GM19463 (cell line): ENCODE data around the gene CLK4.

ENCODE experiments used
- ATAC-seq: cut with Tn5 transposase; IDR thresholded peaks from one replicate; pipeline ENCODE4 v1.9.1; 2021; ENCODE audit warnings: mild to moderate bottlenecking, moderate library complexity; ENCODE audit not compliant: unreplicated experiment

The CLK4 gene

DNA sequence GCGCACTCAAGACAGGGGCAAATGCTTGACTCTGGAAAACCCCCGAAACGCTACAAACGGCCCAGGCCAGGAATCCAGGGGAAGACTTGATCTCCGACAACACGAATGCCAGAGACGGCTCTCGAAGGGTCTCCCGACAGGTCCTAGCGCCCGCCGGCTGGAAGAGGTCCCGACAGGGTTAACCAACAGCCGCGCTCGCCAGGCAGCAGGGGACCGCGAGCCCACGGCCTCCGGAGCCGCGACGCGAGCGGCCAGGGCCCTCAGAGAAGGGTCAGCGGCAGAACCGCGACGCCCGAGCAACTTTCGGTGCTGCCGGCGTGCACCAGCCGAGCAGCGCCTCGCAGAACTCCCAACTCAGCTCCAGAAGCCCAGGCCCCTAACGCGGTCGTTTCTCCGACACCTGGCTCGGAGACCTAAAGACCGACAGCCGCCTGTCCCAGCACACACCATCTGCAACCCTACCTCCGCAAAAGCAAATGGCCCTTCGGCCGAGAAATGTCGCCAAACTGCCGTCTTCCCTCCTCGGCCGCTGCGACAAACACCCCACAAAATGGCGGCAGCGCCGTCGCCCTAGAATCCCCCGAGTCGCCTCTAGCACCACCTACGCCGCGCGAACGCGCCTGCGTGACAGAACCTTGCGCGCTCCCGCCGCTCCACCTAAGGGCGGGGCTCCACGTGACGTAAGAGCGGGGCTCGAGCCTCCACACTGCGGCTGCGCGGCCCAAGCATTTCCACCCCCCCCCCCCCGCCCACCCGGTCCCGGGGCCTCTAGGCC lies at the start of gene CLK4:
Gene CLK4 (minus strand): TSS at position 567 of the 775 bp plus-strand sequence. CDS start 3,634 bp downstream, outside the sequence.
- peak; percentile 74 for ATAC-seq

DNA sequence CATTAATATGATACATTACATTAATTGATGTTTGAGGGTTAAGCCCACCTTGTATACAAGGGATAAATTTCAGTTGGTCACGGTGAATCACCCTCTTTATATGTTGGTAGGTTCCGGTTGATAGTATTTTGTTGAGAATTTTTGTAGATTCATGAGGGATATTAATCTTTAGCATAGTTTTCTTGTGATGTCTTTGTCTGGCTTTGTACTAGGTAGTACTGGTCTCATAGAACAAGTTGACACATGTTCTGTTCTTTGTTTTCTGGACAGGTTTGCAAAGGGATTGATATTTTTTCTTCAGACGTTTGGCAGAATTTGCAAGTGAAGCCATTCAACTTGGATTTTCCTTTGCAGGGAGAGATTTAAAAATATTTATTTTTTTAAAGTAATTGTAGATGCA lies 49.1 kb upstream of the CLK4 start:
- ATAC-seq, result no peak

DNA sequence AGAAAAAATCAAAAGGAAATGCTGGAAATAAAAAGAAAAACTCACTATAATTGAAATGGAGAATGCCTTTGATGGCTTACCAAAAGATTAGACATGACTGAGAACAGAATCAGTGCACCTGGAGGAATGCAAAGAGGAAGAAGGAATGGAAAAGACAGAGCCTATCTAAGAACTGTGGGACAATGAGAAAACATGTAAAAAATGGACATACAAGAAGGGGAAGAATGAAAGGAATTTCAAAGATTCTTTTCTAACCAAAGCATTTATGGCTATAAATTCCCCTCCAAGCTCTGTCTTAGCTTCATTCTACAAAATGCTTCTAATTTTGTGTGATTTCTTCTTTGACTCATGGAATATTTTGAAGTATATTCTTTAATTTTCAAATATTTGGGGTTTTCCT lies 47.5 kb upstream of the CLK4 start:
- ATAC-seq, result no peak

DNA sequence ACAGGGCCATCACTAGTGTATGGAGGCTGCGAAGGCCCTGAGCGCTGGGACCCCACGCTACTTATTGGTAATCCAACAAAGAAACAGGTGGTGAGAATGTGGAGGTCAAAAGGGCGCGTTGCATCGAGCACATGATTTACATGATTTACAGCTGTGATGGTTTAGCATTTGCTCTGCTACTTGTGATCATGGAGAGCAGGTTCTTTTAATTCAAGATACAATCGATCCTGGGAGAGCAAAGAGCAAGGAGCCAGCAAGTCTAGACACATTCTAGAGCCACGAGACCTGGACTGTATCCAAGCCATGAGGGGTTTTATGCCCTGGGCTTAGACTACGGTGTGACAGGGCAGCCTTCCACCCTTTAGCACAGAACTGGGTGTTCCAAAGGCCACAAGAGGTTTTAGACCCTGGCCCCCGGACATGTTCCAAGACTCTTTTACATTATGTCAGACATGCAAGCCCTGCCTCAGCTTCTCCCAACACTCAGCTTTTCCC lies 47.0 kb upstream of the CLK4 start:
- ATAC-seq, result no peak

DNA sequence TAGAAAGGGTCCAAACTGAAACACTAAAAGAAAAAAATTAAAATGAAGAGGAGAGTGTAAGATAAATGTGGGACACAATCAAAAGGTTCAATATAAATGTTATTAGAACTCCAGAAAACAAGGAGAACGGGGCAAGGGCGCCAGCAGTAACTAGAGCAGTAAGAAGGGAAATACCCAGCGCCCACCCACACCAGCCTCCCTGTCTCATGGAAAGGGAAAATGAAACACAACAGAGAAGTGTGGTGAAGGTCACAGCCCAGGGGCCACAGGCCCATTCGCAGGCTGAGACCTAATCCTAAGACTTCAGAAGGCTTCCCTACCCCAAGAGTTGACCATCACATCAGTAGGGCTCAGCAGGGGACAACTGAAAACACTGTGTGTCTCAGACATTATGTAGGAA lies 45.8 kb upstream of the CLK4 start:
- ATAC-seq, result no peak

DNA sequence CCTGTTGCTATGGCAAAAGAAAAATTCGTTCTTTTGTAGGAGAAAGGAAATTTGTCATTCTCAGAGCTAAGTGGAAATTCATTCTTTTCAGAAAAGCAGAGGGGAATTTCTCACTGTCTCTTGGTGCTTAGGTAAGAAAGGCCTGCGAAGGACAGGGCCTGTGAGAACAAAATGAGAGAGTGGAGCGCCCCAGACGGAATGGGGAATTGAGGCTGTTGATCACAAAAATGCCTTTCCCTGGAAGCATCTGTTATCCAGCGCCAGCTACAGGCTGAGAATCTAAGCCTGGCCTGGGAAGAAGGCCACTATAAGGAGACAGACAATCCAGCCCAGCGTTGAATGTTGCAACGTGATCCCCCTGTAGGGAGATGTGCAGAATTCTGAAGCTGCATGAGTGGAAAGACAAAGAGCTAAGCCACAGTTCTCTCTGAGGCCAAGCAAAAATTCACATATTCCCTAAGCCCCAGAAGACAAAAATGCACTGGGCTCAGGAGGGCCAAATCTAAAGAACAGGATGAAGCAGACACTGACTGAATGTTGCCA lies 44.8 kb upstream of the CLK4 start:
- ATAC-seq, result no peak

DNA sequence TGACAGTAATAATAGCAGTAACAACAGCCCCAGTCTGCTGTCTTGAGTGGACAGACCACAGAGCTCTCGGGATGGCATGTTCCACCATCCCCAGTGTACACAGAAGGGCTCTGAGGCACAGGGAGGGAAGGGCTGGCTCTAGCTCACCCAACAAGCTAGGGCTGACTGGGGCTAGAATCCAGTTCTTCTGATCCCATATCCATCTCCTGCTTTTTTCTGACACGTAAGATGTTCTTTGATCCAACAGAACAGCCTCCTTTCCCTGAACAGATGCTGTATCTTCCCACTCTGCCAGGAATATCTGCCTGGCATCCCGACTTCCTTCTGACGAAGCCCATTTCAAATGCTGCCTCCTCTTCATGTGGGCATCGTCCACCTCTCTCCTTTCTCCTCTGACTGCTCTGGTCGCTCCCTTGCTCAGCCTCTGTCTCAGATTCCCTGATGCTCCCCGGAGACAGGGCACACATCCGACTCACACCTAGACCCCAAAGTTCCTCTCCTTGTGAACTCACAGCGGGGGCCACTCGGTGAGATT lies 43.6 kb upstream of the CLK4 start:
- no peak for ATAC-seq

DNA sequence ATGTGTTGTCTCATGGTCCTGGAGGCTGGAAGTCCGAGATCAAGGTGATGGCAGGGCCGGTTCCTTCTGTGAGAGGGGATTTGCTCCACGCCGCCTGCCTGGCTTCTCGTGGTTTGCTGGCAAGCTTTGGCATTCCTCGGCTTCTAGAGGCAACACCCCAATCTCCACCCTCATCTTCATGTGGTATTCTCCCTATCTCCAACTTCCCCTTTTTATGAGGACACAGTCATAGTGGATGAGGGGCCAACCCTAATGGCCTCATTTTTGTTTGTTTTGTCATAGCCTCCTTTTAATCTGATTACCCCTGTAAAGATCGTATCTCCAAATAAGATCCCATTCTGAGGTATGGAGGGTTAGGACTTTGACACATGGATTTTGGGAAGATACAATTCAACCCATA lies 41.7 kb upstream of the CLK4 start:
- no peak for ATAC-seq

DNA sequence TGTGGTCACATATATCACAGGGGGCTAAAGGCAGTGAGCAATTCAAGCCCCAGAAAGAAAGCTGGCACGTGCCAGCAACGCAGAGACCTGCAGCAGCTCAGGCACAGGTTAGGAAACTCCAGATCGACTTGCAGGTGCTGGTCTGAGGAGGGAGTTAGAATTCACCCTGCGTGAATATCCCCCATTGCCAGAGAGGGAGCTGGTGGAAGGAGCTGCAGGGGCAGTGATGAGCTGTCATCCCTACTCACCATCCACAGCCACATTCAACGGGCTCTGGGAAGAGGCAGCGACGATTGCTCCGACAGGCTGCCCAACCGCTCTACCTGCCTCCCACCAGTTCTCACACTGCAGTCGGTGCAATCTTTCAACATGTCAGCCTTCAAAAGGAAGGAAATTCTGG lies 40.8 kb upstream of the CLK4 start:
- ATAC-seq, result no peak

DNA sequence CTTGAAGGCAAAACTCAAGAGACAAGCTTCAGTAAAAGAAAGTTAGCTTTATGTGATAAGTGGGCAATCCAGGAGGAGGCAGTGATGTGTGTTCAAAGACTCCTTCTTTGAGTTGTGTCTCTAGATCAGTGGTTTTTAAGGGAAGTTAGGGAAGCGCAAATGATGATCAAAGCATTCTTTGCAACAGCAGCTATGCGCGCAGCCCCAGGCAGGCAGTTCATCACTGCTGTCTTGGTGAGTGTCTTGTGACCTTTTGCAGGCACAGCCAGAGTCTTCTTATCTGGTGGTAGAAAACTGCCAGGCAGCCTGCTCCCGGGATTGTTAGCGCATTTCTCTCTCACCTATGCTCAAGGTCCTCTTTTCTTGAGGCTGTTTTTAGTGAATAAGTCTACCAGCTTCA lies 40.3 kb upstream of the CLK4 start:
- ATAC-seq, result no peak

DNA sequence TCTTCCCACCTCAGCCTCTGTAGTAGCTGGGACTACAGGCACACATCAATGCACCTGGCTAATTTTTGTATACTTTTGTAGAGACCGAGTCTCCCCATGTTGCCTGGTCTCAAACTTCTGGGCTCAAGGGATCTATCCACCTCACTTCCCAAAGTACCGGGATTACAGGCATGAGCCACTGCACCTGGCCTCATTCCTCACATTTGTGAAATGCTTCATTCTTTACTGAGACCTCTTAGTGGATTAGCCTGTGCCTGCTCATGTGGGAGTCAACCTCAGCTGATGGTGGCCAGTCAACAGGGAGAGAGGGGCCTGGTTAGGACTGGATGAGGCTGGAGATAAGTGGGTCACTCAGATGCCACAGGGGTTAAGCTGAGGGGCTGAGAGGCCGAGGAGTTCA lies 37.3 kb upstream of the CLK4 start:
- no peak for ATAC-seq

DNA sequence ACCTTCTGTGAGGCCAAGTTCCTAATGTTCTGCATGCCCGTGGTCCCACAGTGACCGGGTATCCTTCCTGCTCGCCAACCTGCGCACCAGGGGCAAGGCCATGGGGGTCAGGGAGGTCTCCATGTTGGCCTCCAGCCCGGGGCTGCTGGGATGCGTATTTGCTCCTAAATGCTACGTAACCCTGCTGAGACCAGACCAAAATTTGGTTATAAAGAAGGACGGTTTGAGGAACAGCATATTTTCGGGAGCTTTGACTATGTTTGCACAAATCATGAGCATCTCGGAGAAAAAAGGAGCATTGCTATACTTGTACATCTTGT lies 35.7 kb upstream of the CLK4 start:
- no peak for ATAC-seq

DNA sequence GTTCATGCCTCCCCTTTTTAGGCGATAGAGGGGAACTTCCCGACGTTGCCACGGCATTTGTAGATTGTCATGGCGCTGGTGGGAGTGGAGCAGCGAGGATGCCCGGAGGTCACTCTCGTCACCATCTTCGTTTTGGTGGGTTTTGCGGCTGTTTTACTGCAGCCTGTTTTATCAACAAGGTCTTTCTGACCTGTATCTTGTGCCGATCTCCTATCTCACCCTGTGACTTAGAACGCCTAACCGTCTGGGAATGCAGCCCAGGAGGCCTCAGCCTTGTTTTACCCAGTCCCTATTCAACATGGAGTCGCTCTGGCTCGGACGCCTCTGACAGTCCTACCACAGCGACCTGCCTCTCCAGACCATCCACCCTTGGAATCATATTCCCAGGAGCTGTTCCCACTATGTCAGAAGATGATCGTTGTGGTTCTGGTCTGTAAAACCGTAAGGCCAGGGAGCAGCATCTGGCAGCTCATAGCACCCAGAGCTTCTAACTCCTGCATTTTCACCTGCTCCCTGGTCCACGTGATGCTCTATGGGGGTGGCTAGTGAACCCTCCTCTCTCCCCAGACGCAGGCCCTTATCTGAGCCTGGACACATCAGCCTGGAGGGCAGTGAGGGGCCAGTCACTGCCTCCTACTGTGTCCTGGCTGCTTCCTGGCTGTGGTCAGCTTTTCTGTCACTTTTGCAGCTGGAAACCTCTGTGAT lies 35.1 kb upstream of the CLK4 start:
- no peak for ATAC-seq

DNA sequence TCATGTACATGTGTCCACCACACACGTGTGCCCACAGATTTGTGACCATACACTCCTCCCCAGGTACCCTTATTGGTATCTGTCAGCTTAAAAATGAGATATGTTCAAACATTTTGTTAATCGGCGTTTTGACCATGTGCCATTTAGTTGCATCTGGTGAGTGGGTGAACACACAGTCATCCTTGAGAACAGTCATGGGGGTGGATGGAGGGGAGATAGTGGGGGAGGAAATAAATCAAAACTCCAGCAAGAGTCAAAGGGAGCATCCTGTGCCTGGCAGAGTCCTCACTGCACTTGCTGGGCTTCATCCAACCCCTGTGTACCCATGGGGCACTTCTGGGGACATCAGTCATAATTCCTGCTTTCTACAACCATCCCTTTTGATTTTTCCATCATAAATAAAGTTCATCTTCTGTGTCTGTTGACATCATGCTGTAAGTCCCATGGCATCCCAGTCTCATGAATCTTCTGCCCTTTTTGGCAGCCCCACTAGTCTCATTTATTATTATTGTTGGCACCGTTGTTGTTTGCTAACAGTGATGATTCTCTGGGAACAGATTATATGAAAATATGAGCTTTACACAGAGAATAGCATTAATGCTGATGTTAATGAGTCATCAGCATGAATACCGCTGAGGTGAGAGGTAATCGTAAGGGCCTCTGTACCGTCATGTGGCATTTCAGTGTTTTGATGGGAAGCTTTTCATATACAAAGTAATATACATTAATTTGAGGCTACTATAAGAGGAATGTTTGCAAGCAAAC lies 24.4 kb upstream of the CLK4 start:
- ATAC-seq, result no peak

DNA sequence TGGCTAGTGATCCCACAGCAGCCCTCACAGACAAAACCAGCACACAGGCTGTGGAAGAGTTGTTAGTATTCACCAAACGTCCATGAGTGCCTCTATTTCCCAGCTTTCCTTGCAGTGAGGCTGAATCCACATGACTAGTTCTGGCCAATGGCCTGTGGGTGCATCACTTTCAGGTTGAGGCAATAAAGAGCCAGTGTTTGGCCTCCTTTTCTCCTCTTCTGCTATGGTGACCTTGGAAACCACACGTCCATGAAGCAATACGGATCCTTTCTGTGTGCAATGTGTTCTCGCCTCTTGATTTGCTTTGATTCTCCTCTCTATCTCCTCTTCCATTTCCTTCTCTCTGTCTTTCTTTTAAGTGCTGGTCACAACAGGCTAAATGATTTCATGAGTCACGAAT lies 23.4 kb upstream of the CLK4 start:
- ATAC-seq, result no peak

DNA sequence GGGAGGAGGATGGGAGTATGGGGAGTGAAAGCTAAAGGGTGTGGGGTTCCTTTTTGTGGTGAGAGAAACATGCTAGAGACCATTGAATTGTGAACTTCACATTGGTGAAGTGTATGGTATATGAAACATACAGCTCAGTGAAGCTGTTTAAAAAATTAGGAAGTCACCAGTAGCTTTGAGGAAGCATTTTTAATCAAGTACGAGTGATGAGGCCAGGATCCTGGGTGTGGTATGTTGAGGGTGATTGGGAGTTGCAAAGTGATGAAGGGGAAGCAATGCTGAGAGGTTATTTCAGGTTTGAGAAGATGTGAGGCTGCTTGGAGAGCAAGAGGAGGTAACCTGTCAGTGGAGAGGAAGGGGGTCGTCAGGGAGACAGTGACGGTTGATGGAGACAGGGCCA lies 22.7 kb upstream of the CLK4 start:
- no peak for ATAC-seq

DNA sequence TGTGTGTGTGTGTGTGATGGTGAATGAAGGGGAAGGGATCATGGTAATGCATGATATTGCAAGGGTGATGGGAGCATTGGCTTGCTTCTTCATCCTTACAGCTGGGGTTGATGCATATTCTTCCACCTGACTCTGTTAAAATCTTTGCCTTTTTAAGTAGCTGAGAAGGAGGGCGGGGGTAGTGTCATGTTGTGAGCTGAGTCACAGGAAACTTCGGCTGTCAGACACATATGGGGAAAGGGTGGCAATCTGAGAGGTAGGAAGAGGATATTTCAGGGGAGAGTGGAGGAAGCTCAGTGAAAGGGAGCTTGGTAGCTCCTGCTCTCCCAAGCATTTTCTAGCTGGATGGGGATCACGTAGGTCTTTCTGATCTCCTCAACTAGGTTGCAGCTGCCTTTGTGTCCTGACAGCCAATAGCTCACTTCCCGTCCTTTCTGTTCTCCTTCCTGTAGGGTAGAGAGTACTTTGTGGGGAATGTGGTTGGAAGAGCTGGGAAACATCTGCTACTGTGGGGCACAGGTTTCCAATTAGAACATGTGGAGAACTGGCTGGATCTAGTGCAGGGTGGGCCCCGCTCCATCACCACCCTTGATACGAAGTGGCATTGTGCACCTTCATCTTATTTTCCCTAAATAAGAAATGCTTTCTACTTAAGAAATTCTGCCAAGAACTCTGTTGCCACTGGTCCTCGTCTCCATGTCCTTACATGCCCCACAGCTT lies 18.1 kb upstream of the CLK4 start:
- ATAC-seq, result no peak

DNA sequence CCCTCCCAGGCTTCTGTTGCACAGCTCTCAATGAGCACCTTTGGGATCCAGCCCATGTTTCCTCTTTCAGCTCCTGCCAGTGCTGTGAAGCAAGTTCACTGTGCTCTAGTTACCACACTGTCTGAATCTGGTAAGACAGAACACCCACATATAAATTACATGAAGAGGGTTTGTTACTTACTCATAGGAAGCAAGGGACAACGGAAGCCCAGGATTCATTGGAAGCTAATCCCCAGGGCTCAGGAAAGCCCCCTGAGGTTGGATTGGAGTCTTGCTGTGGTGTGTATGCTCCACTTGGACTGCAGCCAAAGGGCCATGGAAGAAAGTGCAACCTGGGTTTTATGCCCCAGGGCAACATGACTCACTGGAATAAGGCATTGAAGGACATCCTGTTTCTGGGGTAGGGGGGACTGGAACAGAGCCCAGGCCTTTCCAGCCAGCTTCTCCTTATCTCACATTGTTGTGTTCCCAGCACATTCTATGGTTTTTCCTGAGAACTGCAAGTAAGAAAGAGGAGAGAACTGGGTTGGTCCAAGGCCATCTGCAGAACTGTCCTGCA lies 15.6 kb upstream of the CLK4 start:
- ATAC-seq, result no peak

DNA sequence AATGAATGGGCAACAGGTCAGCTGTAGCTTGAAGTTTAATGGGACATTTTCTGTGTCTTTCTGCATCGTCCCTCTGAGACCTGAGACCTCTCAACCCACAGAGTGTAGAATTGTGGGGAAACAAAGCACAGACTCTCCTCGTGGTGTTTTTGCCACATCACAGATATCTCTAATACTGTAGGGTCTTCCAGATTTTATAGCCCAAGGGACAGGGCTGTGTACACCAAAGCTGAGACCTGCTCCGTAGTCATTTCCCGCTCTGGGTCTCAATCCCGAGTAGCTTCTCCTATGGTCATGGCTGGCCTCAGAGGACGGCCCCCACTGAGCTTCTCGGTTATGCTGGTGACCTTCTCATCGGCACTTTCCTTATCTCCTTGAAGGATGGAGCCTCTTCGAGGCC lies 14.9 kb upstream of the CLK4 start:
- no peak for ATAC-seq

DNA sequence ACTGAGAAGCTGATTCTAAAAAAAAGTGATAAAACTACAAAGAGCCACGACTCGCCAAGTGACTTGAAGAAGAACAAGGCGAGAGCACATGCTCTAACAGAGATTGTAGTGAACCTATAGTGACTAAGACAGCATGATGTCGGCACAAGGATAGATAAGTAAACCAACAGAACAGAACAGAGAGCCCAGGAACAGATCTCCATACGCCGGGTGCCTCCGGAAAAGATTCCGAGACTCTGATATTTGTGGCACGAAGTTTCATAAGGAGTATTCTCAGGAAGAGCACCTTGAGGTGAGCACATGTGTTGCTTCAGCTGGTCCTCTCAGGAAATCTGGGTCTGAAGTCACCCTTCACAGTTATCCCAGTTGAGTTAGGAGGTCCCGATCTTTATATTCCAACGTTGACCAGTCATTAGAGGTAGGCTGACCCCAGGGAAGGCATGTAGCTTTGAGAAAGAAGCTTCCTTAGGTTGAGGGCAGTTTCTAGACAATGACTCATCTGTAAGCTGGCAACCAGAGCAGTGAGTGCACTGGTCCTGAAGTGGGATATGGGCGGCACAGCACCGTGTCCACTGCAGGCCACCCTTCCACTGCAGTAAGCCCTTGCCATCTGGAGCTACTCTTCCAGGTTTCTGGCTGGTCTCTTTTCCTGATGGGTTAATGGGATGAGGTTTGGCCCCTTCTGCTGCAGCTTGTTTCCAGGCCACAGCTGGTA lies 13.6 kb upstream of the CLK4 start:
- ATAC-seq, result no peak
